ENCODE measurements around the gene RNF166.

Gene RNF166

DNA sequence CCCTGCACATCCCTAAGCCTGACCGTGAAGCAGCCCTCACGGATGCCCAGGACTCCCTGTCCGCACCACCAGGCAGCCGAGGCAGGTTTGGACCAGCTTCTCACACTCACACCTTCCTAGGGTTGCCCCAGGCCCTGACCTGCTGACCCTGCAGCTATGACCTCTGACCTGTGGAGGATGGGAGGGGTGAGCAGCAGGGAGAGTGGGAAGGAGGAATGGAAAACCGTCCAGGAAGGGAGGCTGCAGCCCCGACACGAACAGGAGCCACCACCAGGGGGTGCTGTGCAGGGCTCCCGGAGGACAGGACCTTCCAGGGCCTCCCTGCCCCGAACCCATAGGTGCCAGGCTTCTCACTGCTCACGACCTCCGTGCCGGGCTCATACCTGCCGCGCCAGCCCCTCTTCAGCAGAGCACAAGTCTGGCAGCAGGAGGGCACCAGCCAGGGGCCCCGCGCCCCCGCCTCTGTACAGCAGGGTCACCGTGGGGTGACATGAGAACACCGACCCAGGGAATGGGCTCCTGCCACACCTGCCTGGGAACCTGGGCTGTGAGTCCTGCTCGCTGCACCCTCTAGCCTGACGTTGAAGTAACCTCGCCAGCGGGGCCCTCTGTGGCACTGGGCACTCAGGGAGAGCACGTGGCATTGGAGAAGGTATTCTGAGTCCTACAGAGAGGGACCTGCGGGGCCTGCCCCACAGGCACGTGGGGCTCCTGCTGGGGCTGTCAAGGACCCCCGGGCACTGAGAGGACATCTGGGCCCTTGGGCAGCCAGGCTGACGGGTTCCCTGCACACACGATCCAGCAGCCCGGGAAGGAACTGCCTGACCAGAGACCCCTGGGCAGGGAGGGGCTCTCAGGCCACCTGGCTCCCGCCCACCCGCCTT is 37.7 kb upstream of the RNF166 start:
- no peaks in the 10 kb centered on the region for H3K27me3 Mint-ChIP-seq (ENCODE audit: low read depth)
- H3K4me3 Mint-ChIP-seq = no peak overlapping the region
- H3K27ac Mint-ChIP-seq = peak overlapping the region; percentile 36
- H3K9me3 Mint-ChIP-seq = no peaks in the 10 kb centered on the region
- peak; percentile 42 for DNase-seq (ENCODE audit: low spot score)
- H3K4me1 Mint-ChIP-seq (ENCODE audit: low read depth) = peaks cover 10% of the 10 kb centered on the region
- H3K36me3 Mint-ChIP-seq (ENCODE audit: low read depth) = peaks cover 7% of the 10 kb centered on the region

DNA sequence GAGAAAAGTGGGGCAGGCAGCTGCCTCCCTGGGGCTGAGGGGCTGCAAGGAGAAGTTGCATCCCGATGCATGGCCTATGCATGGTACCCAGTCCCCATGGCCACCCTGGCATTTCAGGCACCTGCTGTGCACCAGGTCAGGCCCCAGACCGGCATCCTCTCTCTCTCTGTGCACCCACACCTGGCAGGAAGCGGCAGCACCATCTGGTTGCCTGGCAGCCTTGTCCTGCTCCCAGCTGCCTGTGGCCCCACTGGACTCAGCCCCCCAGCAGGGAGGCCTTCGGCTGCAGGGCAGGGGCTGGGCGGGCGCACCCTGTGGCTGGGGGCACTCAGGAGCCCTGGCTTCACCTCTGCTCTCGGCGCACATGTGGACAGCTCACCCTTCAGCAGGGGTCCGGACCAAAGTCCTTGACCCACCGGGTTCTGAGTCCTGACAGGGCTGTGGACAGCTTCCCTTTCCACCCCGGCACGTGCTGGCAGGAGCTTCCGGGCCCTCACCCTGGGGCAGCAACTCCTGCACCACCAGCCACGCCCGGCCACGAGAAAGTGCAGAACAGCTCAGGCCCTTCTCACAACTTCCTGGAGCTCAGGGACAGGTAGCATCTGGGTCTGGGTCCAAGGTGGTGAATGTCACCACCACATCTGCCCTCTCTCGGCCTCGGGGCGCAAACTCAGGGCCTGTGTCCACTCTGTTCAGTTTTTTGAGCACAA is 36.8 kb upstream of the RNF166 start:
- H3K9me3 Mint-ChIP-seq = no peaks in the 10 kb centered on the region
- H3K27me3 Mint-ChIP-seq (ENCODE audit: low read depth) = no peaks in the 10 kb centered on the region
- H3K4me1 Mint-ChIP-seq (ENCODE audit: low read depth) = peaks cover 10% of the 10 kb centered on the region
- no peak overlapping the region for H3K4me3 Mint-ChIP-seq
- DNase-seq (ENCODE audit: low spot score) = no peak
- no peak overlapping the region for H3K27ac Mint-ChIP-seq
- H3K36me3 Mint-ChIP-seq (ENCODE audit: low read depth) = peaks cover 10% of the 10 kb centered on the region

DNA sequence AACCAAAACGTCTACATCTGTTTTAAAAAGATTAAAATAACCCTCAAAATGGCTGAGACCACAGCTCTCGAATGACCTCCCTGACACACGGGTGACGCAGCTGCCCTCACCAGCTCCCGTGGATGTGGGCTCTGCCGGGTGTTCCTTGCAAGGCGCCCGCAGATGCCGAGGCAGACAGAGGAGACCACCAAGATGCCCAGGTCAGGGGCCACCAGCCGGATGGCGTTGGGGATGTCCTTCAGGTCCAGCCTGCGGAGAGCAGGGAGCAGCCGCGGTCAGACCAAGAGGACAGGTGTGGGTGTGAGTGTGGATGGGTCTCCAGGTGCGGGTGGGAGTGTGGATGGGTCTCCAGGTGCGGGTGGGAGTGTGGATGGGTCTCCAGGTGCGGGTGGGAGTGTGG is 35.2 kb upstream of the RNF166 start:
- peaks cover 10% of the 10 kb centered on the region for H3K36me3 Mint-ChIP-seq (ENCODE audit: low read depth)
- DNase-seq (ENCODE audit: low spot score) = no peak
- H3K4me3 Mint-ChIP-seq = no peak overlapping the region
- no peak overlapping the region for H3K27ac Mint-ChIP-seq
- H3K4me1 Mint-ChIP-seq (ENCODE audit: low read depth) = peaks cover 8% of the 10 kb centered on the region
- H3K9me3 Mint-ChIP-seq = no peaks in the 10 kb centered on the region
- no peaks in the 10 kb centered on the region for H3K27me3 Mint-ChIP-seq (ENCODE audit: low read depth)

DNA sequence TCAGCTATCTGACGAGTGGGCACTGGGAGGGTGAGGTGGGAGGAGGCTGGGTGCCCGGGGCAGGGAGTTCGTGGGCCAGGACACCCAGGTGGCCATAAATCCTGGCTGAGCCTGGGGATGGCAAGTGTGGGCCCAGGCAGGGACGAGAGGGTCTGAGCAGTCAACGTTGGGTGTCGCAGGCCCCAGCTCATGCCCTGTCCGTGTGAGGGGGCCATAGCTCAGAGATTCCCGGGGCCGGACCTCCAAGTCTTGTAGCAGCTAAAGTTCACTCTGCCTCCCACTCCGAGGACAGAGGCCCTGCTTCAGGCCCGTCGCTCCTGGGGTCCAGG is 34.5 kb upstream of the RNF166 start:
- Mint-ChIP-seq H3K4me1 (ENCODE audit: low read depth) (peaks cover 1% of the 10 kb centered on the region), H3K27ac (no peak overlapping the region), H3K9me3 (no peaks in the 10 kb centered on the region), H3K27me3 (ENCODE audit: low read depth) (no peaks in the 10 kb centered on the region), H3K4me3 (no peak overlapping the region), H3K36me3 (ENCODE audit: low read depth) (peaks cover 10% of the 10 kb centered on the region)
- no peak for DNase-seq (ENCODE audit: low spot score)

DNA sequence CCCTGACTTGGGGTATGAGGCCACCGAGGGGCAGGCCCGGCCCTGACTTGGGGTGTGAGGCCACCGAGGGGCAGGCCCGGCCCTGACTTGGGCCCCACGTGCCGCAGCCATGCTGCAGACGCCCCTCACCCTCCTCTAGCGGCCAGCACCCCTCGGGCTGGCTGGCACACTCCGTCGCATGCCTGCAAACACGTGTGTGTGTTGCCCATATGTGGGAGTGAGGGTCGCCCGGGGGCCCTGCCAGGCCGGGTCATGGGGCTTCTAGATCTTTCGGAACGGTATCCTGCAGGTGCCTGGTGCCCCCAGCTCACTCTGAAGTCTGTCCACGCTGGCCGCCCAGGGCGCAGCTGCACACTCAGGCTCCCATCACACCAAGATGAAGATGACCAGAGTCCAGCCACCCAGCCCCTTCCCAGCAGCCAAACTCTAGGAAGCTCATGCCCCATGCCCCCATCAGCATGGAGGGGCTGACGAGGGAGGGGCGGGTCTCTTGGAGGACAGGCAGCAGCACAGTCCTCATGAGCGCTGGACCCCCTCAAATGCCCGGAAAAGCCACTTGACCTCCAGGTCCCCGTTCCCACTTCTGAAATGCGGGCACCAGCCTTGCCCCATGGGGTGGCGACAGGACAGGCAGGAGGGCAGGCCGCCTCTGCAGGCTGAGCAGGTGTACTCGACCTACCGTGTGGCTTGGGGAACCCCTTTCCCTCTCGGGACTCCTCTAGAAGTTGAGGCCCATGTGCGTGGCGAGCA is 33.9 kb upstream of the RNF166 start:
- Mint-ChIP-seq H3K4me3 (no peak overlapping the region), H3K27me3 (ENCODE audit: low read depth) (no peaks in the 10 kb centered on the region), H3K27ac (no peak overlapping the region), H3K36me3 (ENCODE audit: low read depth) (peaks cover 13% of the 10 kb centered on the region), H3K9me3 (no peaks in the 10 kb centered on the region), H3K4me1 (ENCODE audit: low read depth) (no peaks in the 10 kb centered on the region)
- DNase-seq (ENCODE audit: low spot score) = no peak

DNA sequence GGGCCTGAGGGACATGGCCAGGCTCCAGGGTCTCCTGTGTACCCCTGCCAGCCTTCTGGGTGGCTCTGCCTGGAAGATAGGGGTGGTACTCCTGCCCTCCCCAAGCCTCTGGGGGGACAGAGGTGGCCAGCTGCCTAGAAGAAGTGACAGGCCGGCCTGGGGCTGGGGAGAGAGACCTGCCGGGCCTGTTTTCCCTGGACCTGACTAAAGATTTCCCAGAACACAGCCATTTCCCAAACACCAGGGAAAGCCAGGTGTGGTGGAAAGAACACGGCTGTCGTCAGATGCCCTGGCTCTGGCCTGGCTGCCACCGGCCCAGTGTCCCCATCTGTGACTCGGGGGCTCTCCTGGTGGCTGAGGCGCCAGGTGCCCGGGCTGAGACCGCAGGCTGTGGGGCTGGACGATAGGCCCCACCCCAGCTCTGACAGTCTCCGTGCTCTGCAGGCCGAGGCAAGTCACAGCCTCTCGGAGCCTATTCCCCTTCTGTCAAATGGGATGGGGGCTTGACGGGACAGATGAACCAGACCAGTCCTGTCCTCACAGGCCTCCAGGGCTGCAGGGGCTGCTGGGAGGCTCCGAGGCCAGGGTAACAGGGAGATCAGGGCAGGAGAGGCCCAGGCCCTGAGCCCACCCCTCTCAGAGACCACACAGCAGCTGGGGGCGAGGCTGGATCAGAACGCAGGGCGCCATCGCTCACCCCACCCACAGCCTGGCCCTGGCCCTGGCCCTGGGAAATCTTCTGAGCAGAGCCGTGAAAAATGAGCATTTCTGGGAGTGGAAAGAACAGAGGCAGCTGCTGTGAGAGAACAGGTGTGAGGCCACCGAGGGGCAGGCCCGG is 33.1 kb upstream of the RNF166 start:
- no peak overlapping the region for H3K4me3 Mint-ChIP-seq
- no peaks in the 10 kb centered on the region for H3K9me3 Mint-ChIP-seq
- H3K4me1 Mint-ChIP-seq (ENCODE audit: low read depth) = no peaks in the 10 kb centered on the region
- DNase-seq (ENCODE audit: low spot score) = no peak
- H3K36me3 Mint-ChIP-seq (ENCODE audit: low read depth) = peaks cover 13% of the 10 kb centered on the region
- H3K27ac Mint-ChIP-seq = no peak overlapping the region
- no peaks in the 10 kb centered on the region for H3K27me3 Mint-ChIP-seq (ENCODE audit: low read depth)

DNA sequence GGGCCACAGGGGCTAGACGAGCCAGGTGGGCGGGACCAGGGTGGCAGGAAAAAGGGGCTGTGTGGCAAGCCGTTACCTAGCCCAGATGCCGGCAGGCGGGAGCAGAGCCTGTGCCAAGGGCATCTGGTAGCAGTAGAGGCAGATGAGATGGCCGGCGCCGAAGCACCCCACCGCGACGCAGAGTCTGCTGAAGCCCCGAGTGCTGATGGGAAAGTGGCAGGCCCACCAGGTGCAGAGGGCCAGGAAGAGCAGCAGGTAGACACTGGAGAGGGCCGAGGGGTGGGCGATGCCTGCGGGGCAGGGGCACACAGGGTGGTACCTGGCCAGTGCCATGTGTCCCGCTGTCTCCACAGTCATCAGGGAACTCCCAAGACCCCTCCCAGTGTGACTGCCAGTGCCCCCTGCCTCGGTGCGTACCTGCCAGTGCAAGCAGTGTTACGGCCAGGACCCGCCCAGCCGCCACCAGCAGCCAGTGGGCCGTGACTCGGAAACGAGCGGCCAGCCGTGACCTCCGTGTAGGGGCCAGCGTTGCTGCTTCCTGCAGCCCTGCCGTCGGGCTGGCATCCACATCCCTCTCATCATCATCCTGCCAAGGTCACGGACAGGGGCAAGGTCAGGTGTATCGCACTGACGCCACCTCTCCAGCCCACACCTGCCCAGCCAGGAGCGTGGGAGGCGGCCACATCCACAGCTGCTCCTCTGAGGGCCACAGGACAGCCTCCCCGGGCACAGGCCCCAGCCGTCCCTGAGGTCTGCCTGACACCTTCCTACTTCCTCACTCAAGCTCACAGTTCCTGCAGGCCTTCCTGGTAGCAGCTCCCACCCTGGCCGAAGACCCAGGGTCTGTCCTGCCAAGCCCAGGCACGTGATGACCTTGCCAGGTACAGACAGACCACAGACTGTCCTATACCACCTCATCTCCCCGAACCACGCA is 32.2 kb upstream of the RNF166 start:
- Mint-ChIP-seq H3K4me1 (ENCODE audit: low read depth) (no peaks in the 10 kb centered on the region), H3K27me3 (ENCODE audit: low read depth) (no peaks in the 10 kb centered on the region), H3K4me3 (no peak overlapping the region), H3K27ac (peak overlapping the region; percentile 41), H3K36me3 (ENCODE audit: low read depth) (peaks cover 13% of the 10 kb centered on the region), H3K9me3 (no peaks in the 10 kb centered on the region)
- DNase-seq (ENCODE audit: low spot score) = no peak

DNA sequence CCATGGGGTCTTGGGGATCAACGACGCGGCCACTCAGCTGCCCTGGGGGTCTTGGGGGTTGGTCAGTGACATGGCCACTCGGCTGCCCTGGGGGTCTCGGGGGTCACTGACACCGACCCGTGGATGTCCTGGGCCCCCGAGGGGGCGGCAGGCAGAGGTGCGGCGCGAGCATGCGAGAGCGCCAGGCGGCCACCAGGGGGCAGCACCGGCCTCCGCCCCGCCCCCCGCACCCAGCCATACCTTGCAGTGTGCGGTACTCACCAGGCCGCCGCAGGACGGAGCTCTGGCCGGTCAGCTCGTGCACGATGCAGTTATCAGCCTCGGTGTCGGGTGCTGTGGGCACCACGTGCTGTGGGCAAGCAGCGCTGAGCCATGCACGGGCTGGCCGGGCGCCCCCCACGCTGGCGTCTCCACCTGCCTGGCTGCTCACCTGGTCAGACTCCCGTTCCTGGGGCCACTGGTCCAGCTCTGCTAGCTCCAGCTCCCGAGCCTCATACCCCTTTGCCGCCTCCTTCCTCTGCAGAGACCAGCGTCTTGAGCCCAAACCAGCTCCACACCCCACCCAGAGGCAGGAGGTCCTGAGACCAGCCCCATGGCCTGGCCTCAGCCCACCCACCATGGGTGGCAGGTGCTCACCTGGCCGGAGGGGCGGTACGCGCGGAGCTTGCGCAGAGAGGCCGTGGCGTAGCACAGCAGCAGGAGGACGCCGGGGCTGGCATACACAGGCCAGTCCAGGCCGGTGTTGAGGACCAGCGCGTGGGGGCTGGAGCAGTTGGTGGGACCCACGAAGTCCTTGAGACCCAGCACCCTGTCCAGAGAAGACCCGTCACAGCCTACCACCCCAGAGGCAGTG is 31.3 kb upstream of the RNF166 start:
- H3K4me1 Mint-ChIP-seq (ENCODE audit: low read depth) = no peaks in the 10 kb centered on the region
- DNase-seq (ENCODE audit: low spot score) = peak; percentile 53
- no peak overlapping the region for H3K27ac Mint-ChIP-seq
- peaks cover 13% of the 10 kb centered on the region for H3K36me3 Mint-ChIP-seq (ENCODE audit: low read depth)
- H3K27me3 Mint-ChIP-seq (ENCODE audit: low read depth) = no peaks in the 10 kb centered on the region
- no peak overlapping the region for H3K4me3 Mint-ChIP-seq
- H3K9me3 Mint-ChIP-seq = no peaks in the 10 kb centered on the region

DNA sequence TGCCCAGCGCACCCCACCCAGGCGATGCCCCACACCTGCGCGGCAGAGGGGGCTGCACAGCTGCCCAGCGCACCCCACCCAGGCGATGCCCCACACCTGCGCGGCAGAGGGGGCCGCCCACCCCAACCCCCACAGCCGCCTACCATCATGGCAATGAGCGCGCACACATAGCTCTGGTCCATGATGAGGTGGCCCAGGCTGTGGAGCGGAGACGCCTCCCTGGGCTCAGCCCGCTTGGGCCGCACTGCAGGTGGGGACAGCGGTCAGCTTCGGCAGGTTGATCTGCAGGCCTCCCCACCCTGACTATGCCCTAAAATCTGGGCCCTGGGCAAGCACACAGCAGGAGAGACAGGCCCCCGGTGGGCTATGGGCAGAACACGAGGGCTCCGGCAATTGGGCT is 30.3 kb upstream of the RNF166 start:
- Mint-ChIP-seq H3K9me3 (no peaks in the 10 kb centered on the region), H3K36me3 (ENCODE audit: low read depth) (peaks cover 15% of the 10 kb centered on the region), H3K27me3 (ENCODE audit: low read depth) (no peaks in the 10 kb centered on the region), H3K4me3 (no peak overlapping the region), H3K4me1 (ENCODE audit: low read depth) (no peaks in the 10 kb centered on the region), H3K27ac (no peak overlapping the region)
- no peak for DNase-seq (ENCODE audit: low spot score)

DNA sequence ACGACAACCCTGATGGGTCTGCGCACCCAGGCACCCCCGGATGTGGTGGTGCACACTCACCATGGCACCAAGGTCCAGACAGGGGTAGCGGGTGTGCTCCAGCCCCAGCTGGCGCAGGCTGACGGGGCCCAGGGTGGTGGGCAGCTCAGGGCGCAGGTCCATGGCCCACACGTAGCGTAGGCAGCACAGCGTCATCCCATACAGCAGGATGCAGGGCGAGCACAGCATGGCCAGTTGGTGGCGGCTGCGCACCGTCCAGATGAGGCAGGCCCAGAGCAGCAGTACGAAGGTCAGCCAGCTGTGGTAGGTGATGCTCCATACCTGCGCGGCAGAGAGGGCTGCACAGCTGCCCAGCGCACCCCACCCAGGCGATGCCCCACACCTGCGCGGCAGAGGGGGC is 29.9 kb upstream of the RNF166 start:
- H3K27me3 Mint-ChIP-seq (ENCODE audit: low read depth) = no peaks in the 10 kb centered on the region
- peaks cover 14% of the 10 kb centered on the region for H3K36me3 Mint-ChIP-seq (ENCODE audit: low read depth)
- H3K4me1 Mint-ChIP-seq (ENCODE audit: low read depth) = peaks cover 3% of the 10 kb centered on the region
- H3K27ac Mint-ChIP-seq = no peak overlapping the region
- no peaks in the 10 kb centered on the region for H3K9me3 Mint-ChIP-seq
- no peak overlapping the region for H3K4me3 Mint-ChIP-seq
- DNase-seq (ENCODE audit: low spot score) = no peak

DNA sequence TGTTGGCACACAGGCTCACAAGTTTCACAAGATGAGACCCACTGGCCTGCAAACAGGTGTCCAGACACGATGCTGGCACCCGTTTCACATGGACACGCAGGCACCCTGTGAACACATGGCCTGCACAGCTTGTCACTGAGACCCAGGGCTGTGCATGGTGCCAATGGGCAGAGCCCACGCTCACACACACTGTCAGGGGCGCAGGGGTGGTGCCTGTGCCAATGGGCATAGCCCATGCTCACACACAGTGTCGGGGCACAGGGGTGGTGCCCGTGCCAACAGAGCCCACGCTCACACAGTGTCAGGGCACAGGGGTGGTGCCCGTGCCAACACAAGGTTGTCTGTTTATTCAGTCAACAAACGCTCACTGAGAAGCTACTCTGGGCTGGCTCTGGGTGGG is 29.4 kb upstream of the RNF166 start:
- H3K4me3 Mint-ChIP-seq = no peak overlapping the region
- no peaks in the 10 kb centered on the region for H3K27me3 Mint-ChIP-seq (ENCODE audit: low read depth)
- DNase-seq (ENCODE audit: low spot score) = no peak
- peaks cover 4% of the 10 kb centered on the region for H3K4me1 Mint-ChIP-seq (ENCODE audit: low read depth)
- no peak overlapping the region for H3K27ac Mint-ChIP-seq
- H3K36me3 Mint-ChIP-seq (ENCODE audit: low read depth) = peaks cover 16% of the 10 kb centered on the region
- H3K9me3 Mint-ChIP-seq = no peaks in the 10 kb centered on the region

DNA sequence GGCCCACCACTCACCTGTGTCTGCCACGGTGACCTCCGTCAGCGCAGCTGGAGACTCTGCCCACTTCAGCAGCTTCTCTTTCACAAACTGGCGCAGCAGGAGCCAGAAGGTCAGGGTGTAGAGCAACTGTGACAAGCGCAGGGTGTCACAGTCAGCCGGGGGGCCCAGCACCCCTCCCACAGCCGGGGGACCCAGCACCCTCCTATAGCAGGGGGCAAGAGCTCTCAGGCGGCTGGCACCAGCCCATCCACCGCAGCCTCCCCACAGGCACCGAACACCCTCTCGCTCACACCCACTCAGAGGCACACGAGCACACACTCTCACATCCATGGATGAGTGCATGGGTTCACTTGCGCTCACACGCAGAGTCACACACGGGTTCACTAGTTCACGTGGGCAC is 28.9 kb upstream of the RNF166 start:
- H3K27me3 Mint-ChIP-seq (ENCODE audit: low read depth) = no peaks in the 10 kb centered on the region
- DNase-seq (ENCODE audit: low spot score) = no peak
- H3K4me1 Mint-ChIP-seq (ENCODE audit: low read depth) = peaks cover 4% of the 10 kb centered on the region
- no peak overlapping the region for H3K4me3 Mint-ChIP-seq
- H3K27ac Mint-ChIP-seq = no peak overlapping the region
- H3K36me3 Mint-ChIP-seq (ENCODE audit: low read depth) = peaks cover 17% of the 10 kb centered on the region
- H3K9me3 Mint-ChIP-seq = no peaks in the 10 kb centered on the region
